ENCODE measurements around the gene TMPRSS7. TPM values are rescaled to one million over a fixed set of nuclear protein-coding genes. Genes with fewer than 3 reads are reported as not detected.

The TMPRSS7 gene
- polyA plus RNA-seq, 1 of the 3 experiments (the other 2 are of a cell fraction) = 0.02 TPM

DNA sequence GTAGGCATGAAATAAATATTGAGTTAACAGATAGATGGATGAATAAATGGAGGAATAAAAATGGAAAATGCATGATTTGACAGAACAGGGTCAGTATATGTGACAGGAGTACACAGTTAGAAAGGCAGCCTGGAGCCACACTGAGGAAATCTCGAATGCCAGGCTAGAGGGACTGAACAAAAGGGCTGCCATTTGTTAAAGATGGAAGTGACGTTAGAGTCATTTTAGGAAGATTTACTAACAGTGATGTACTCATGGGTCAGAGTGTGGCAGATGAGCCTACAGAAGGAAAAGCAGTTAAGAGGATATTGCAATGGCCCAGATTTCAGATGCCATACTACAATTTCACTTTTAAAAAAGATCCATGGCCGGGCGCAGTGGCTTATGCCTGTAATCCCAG is 7.4 kb upstream of the TMPRSS7 start:
- Histone ChIP-seq H2AFZ (ENCODE audit: low read depth) (no peak overlapping the region), H3K27me3 (ENCODE audit: insufficient read depth) (no peaks in the 10 kb centered on the region), H3K4me3 (ENCODE audit: low read depth in 2 of 2, low read length in 1 of 2) (no peak overlapping the region), H3K27ac (ENCODE audit: low read depth in 2 of 2, low read length in 1 of 2) (no peak overlapping the region), H3K4me2 (no peak overlapping the region), H3K9me2 (no peaks in the 10 kb centered on the region), H3K4me1 (ENCODE audit: control insufficient read depth in 1 of 2, insufficient read depth in 2 of 2, low read depth in 1 of 2, low read length in 1 of 2) (no peaks in the 10 kb centered on the region; a peak in 1 of 4 replicates), H3K79me2 (ENCODE audit: insufficient read depth) (no peaks in the 10 kb centered on the region), H3K9me3 (no peaks in the 10 kb centered on the region), H3F3A (replicated peaks; ENCODE audit: insufficient read depth) (no peaks in the 10 kb centered on the region), H3K9ac (no peak overlapping the region), H4K20me1 (ENCODE audit: insufficient read depth) (no peaks in the 10 kb centered on the region), H3K36me3 (replicated peaks in 1 of 2; ENCODE audit: control insufficient read depth in 1 of 2, insufficient read depth in 2 of 2, low read length in 1 of 2) (no peaks in the 10 kb centered on the region)
- DNase-seq = no peak
- WGBS (ENCODE audit: low lambda C conversion rate) = 84% methylated on average over 4 of the region's 4 CpGs
- CTCF ChIA-PET = interaction anchor here (1.5 to 4.0 kb wide), 2 partner anchors 14 to 17 kb away, joined by 8 to 16 read pairs; no protein-coding TSS in a partner anchor
- POLR2A ChIA-PET = no interaction called here
- TF ChIP-seq NFIC (IDR thresholded peaks at IDR 0.05; ENCODE audit: borderline replicate concordance) (no peak), FOXM1 (IDR thresholded peaks at IDR 0.05; ENCODE audit: low read depth) (no peak), TCF12 (IDR thresholded peaks at IDR 0.05) (no peak), GABPA (IDR thresholded peaks at IDR 0.05; ENCODE audit: low read depth) (no peak), RCOR1 (IDR thresholded peaks at IDR 0.05; ENCODE audit: low read length) (no peak), TEAD4 (IDR thresholded peaks at IDR 0.05; ENCODE audit: borderline replicate concordance, insufficient read depth) (no peak), FOXJ3 (CRISPR knock-in tag; IDR thresholded peaks at IDR 0.05) (no peak)
- TF ChIP-seq, protein P1, sequence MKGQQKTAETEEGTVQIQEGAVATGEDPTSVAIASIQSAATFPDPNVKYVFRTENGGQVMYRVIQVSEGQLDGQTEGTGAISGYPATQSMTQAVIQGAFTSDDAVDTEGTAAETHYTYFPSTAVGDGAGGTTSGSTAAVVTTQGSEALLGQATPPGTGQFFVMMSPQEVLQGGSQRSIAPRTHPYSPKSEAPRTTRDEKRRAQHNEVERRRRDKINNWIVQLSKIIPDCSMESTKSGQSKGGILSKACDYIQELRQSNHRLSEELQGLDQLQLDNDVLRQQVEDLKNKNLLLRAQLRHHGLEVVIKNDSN (IDR thresholded peaks at IDR 0.05; ENCODE audit: borderline replicate concordance, low read depth) = no peak
- TF ChIP-seq, protein P2, sequence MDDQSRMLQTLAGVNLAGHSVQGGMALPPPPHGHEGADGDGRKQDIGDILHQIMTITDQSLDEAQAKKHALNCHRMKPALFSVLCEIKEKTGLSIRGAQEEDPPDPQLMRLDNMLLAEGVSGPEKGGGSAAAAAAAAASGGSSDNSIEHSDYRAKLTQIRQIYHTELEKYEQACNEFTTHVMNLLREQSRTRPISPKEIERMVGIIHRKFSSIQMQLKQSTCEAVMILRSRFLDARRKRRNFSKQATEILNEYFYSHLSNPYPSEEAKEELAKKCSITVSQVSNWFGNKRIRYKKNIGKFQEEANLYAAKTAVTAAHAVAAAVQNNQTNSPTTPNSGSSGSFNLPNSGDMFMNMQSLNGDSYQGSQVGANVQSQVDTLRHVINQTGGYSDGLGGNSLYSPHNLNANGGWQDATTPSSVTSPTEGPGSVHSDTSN (IDR thresholded peaks at IDR 0.05) = no peak

DNA sequence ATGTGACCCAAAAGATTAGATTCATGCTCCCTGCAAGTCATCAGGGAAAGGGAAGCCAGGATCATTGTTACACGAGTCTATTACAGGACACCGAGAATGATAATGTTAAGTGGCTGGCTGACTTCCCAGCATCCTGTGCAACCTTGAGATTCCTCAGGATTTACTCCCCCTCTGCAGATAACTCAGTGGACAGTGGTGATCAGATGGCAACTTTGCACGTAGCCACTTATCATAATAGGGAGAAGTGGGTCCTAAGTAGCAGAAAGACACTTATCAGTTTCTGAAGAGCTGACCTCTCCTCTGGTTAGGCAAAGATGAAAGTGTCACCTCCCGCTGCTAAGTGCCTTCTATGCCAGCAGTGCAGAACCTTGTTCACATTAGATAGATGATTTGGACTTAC is 6.7 kb upstream of the TMPRSS7 start:
- no peaks in the 10 kb centered on the region for H3K79me2 ChIP-seq (ENCODE audit: insufficient read depth)
- H3K36me3 ChIP-seq (replicated peaks in 1 of 2; ENCODE audit: control insufficient read depth in 1 of 2, insufficient read depth in 2 of 2, low read length in 1 of 2) = no peaks in the 10 kb centered on the region
- POLR2A ChIA-PET = no interaction called here
- no peak overlapping the region for H2AFZ ChIP-seq (ENCODE audit: low read depth)
- CTCF ChIA-PET = no interaction called here
- 80% methylated on average over 4 of the region's 4 CpGs for WGBS (ENCODE audit: low lambda C conversion rate)
- no peaks in the 10 kb centered on the region for H3F3A ChIP-seq (replicated peaks; ENCODE audit: insufficient read depth)
- no peaks in the 10 kb centered on the region for H4K20me1 ChIP-seq (ENCODE audit: insufficient read depth)
- H3K9ac ChIP-seq = no peak overlapping the region
- no peaks in the 10 kb centered on the region; a peak in 1 of 4 replicates for H3K4me1 ChIP-seq (ENCODE audit: control insufficient read depth in 1 of 2, insufficient read depth in 2 of 2, low read depth in 1 of 2, low read length in 1 of 2)
- no peak for DNase-seq
- no peak overlapping the region for H3K4me2 ChIP-seq
- no peaks in the 10 kb centered on the region for H3K9me3 ChIP-seq
- TF ChIP-seq POLR2AphosphoS5 (IDR thresholded peaks at IDR 0.05; ENCODE audit: low read depth, low read length) = no peak
- no peak for TF ChIP-seq RXRA (IDR thresholded peaks at IDR 0.05; ENCODE audit: borderline replicate concordance, low read depth)
- TF ChIP-seq CHD2 (IDR thresholded peaks at IDR 0.05; ENCODE audit: low read length, partially characterized antibody) = no peak
- TF ChIP-seq MEF2A (IDR thresholded peaks at IDR 0.05; ENCODE audit: borderline replicate concordance, low read depth) = no peak
- TF ChIP-seq, protein P3, sequence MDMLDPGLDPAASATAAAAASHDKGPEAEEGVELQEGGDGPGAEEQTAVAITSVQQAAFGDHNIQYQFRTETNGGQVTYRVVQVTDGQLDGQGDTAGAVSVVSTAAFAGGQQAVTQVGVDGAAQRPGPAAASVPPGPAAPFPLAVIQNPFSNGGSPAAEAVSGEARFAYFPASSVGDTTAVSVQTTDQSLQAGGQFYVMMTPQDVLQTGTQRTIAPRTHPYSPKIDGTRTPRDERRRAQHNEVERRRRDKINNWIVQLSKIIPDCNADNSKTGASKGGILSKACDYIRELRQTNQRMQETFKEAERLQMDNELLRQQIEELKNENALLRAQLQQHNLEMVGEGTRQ (IDR thresholded peaks at IDR 0.05; ENCODE audit: borderline replicate concordance, low read depth, low read length) = no peak
- TF ChIP-seq TAF1 (IDR thresholded peaks at IDR 0.05; ENCODE audit: borderline replicate concordance, low read depth, low read length) = no peak
- TF ChIP-seq GABPA (IDR thresholded peaks at IDR 0.05; ENCODE audit: low read depth) = no peak
- TF ChIP-seq, protein P4, sequence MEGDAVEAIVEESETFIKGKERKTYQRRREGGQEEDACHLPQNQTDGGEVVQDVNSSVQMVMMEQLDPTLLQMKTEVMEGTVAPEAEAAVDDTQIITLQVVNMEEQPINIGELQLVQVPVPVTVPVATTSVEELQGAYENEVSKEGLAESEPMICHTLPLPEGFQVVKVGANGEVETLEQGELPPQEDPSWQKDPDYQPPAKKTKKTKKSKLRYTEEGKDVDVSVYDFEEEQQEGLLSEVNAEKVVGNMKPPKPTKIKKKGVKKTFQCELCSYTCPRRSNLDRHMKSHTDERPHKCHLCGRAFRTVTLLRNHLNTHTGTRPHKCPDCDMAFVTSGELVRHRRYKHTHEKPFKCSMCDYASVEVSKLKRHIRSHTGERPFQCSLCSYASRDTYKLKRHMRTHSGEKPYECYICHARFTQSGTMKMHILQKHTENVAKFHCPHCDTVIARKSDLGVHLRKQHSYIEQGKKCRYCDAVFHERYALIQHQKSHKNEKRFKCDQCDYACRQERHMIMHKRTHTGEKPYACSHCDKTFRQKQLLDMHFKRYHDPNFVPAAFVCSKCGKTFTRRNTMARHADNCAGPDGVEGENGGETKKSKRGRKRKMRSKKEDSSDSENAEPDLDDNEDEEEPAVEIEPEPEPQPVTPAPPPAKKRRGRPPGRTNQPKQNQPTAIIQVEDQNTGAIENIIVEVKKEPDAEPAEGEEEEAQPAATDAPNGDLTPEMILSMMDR (IDR thresholded peaks at IDR 0.05) = no peak
- no peaks in the 10 kb centered on the region for H3K27me3 ChIP-seq (ENCODE audit: insufficient read depth)
- no peak overlapping the region for H3K27ac ChIP-seq (ENCODE audit: low read depth in 2 of 2, low read length in 1 of 2)
- H3K4me3 ChIP-seq (ENCODE audit: low read depth in 2 of 2, low read length in 1 of 2) = no peak overlapping the region
- H3K9me2 ChIP-seq = no peaks in the 10 kb centered on the region

Data from SK-N-SH (cell line).